Endothelial cell of umbilical vein (primary cell): ENCODE measurements around the gene SSR4. TPM values are rescaled to one million over a fixed set of nuclear protein-coding genes. Genes with fewer than 3 reads are reported as not detected.

Experiments
- BruUV-seq: library from RNA; stranded (reverse); fragments of 400-500 nt; replicated peaks from 2 replicates; lab custom pipeline; 2021; lab: Mats Ljungman, UMichigan
- CTCF ChIA-PET: fragments of 300-600, 350-600 bp; sonication (Branson Sonifier 250); formaldehyde crosslinking; loops from one replicate; lab custom pipeline; 2021; ENCODE audit warnings: antibody characterized with exemption, inconsistent platforms; lab: Charles Lee
- POLR2A ChIA-PET: fragments of 300-600, 350-600 bp; sonication (Branson Sonifier 250); formaldehyde crosslinking; loops from one replicate; lab custom pipeline; 2021; ENCODE audit warnings: antibody characterized with exemption, inconsistent platforms; lab: Charles Lee
- DNase-seq: peaks from one replicate; pipeline ENCODE4 v3.0.0-alpha.2; 2011; ENCODE audit warnings: low read depth, low spot score
- FAIRE-seq: peaks from 2 replicates; lab custom pipeline; 2011; peaks lifted over from hg19 to GRCh38; lab: Jason Lieb, UNC
- H2AFZ ChIP-seq: 2 replicates; pipeline ENCODE4 v1.6.0; 2012; ENCODE audit warnings: low read depth, low read length, control low read depth, inconsistent platforms
- H3K27ac ChIP-seq: 2 replicates; pipeline ENCODE4 v1.5.1; 2011; ENCODE audit warnings: low read depth, mild to moderate bottlenecking, control low read depth, low read length, moderate library complexity; ENCODE audit not compliant: insufficient read depth
- H3K27me3 ChIP-seq, 2 experiments: 2 replicates each; pipeline versions ENCODE4 v1.6.0 to v1.6.1; 2011; ENCODE audit warnings: low read length in 2 of 2, mixed read lengths in 1 of 2; ENCODE audit not compliant: control insufficient read depth in 2 of 2, insufficient read depth in 2 of 2
- H3K36me3 ChIP-seq, 2 experiments: 2 replicates in 1 of 2; 3 replicates in 1 of 2; pipeline ENCODE4 v1.5.1; 2011; ENCODE audit warnings: low read length in 2 of 2, mild to moderate bottlenecking in 1 of 2, moderate library complexity in 1 of 2; ENCODE audit not compliant: control insufficient read depth in 2 of 2, insufficient read depth in 2 of 2; ENCODE audit errors: extremely low read depth in 1 of 2
- H3K4me1 ChIP-seq: 3 replicates; pipeline ENCODE4 v1.5.1; 2011; ENCODE audit warnings: mild to moderate bottlenecking, low read length; ENCODE audit not compliant: control insufficient read depth, insufficient read depth; ENCODE audit errors: extremely low read depth
- H3K4me2 ChIP-seq: 2 replicates; pipeline ENCODE4 v1.6.1; 2011; ENCODE audit warnings: low read length, control low read depth, mixed read lengths; ENCODE audit not compliant: insufficient read depth
- H3K4me3 ChIP-seq, 3 experiments: fragments of 200-600 bp in 1 of 3; sonication (generic), shearing (Covaris generic) in 1 of 3; replicated peaks in 1 of 3; 2 replicates each; pipeline ENCODE4 v1.5.1; 2011 to 2016; ENCODE audit warnings: control low read depth in 3 of 3, low read length in 3 of 3, mild to moderate bottlenecking in 2 of 3, inconsistent platforms in 1 of 3, low read depth in 1 of 3, moderate library complexity in 1 of 3; ENCODE audit not compliant: insufficient read depth in 1 of 3
- H3K79me2 ChIP-seq: 2 replicates; pipeline ENCODE4 v1.6.0; 2012; ENCODE audit warnings: low read length, inconsistent platforms; ENCODE audit not compliant: control insufficient read depth, insufficient read depth
- H3K9ac ChIP-seq: replicated peaks from 2 replicates; pipeline ENCODE3; 2011; ENCODE audit warnings: low read length, control low read depth; ENCODE audit not compliant: insufficient read depth; ENCODE audit errors: extremely low read depth
- H3K9me1 ChIP-seq: replicated peaks from 3 replicates; pipeline ENCODE4 v1.6.0; 2011; ENCODE audit warnings: mild to moderate bottlenecking, low read length; ENCODE audit not compliant: control insufficient read depth, insufficient read depth; ENCODE audit errors: extremely low read depth
- H3K9me3 ChIP-seq: replicated peaks from 2 replicates; pipeline ENCODE4 v1.5.1; 2012; ENCODE audit warnings: low read length, inconsistent platforms; ENCODE audit not compliant: control insufficient read depth, insufficient read depth
- H4K20me1 ChIP-seq: replicated peaks from 2 replicates; pipeline ENCODE3; 2011; ENCODE audit warnings: mild to moderate bottlenecking, low read length; ENCODE audit not compliant: control insufficient read depth, insufficient read depth; ENCODE audit errors: extremely low read depth
- CTCF ChIP-seq, 2 donors: IDR thresholded peaks; 1 replicate in 1 of 2; 2 replicates in 1 of 2; pipeline ENCODE4 v1.5.1; 2011; ENCODE audit warnings: low read length in 2 of 2, mild to moderate bottlenecking in 2 of 2, moderate library complexity in 2 of 2, control low read depth in 1 of 2, inconsistent platforms in 1 of 2, low read depth in 1 of 2; ENCODE audit not compliant: insufficient read depth in 1 of 2; ENCODE audit errors: extremely low read depth in 1 of 2
- EZH2 ChIP-seq: IDR thresholded peaks from 2 replicates; pipeline ENCODE4 v1.6.1; 2012; ENCODE audit warnings: borderline replicate concordance, low read depth, mild to moderate bottlenecking, moderate library complexity, low read length, inconsistent platforms; ENCODE audit not compliant: severe bottlenecking
- FOS ChIP-seq: IDR thresholded peaks from 2 replicates; pipeline ENCODE4 v1.6.1; 2011; ENCODE audit warnings: mild to moderate bottlenecking, low read length, moderate library complexity, borderline replicate concordance; ENCODE audit not compliant: insufficient read depth
- GATA2 ChIP-seq: IDR thresholded peaks from 2 replicates; pipeline ENCODE4 v1.7.0; 2011; ENCODE audit warnings: low read depth, mild to moderate bottlenecking, moderate library complexity, mixed read lengths, low read length; ENCODE audit not compliant: insufficient read length, insufficient read depth
- JUN ChIP-seq: IDR thresholded peaks from 2 replicates; pipeline ENCODE4 v1.6.1; 2011; ENCODE audit warnings: borderline replicate concordance, low read depth; ENCODE audit not compliant: insufficient read length, insufficient read depth
- MAX ChIP-seq: IDR thresholded peaks from 2 replicates; pipeline ENCODE4 v1.6.1; 2011; ENCODE audit not compliant: insufficient read depth, insufficient read length
- MYC ChIP-seq: IDR thresholded peaks from one replicate; pipeline ENCODE4 v1.6.1; 2011; ENCODE audit warnings: mild to moderate bottlenecking, low read depth, low read length
- POLR2A ChIP-seq: IDR thresholded peaks from 2 replicates; pipeline ENCODE4 v1.6.1; 2012; ENCODE audit warnings: low read depth, mild to moderate bottlenecking, control low read depth, low read length
- POLR2AphosphoS5 ChIP-seq: IDR thresholded peaks from 2 replicates; pipeline ENCODE4 v1.6.1; 2012; ENCODE audit warnings: low read depth, mild to moderate bottlenecking, control low read depth, low read length, moderate library complexity; ENCODE audit not compliant: insufficient read depth
- dilution Hi-C: fragments of 300-500 bp; cut with MboI; formaldehyde crosslinking; loops from one replicate; pipeline ENCODE4 v1.15.0; 2019; ENCODE audit warnings: low sequenced_read_pairs; ENCODE audit not compliant: extremely low pct_ligation_motif_present
- intact Hi-C: fragments of 100-400 bp; cut with micrococcal nuclease; formaldehyde crosslinking; loops from one replicate; pipeline ENCODE4 v1.10.0; 2022
- polyA plus RNA-seq, 4 experiments: library from polyadenylated mRNA; depleted of rRNA in 3 of 4; stranded (reverse) in 3 of 4; unstranded in 1 of 4; fragments of >200 nt; gene quantifications; 2 replicates each; pipeline versions ENCODE4 v1.2.1 to v1.2.3, GENCODE V29; 2011 to 2012; ENCODE audit warnings: missing spikeins in 1 of 4
- total RNA-seq: library from RNA; stranded (reverse); gene quantifications from 2 replicates; pipeline ENCODE4 v1.2.3, GENCODE V29; 2021

SSR4 gene
- total and polyA plus RNA-seq, 2 donors (not counting 3 experiments of a cell fraction or from before 2014, with no cell fraction given) = 235 to 732 TPM

GRCh38 chrX:153761863-153762262, 32.6 kb upstream of the SSR4 start:
- TF ChIP-seq JUN = no peak
- TF ChIP-seq MAX = no peak
- TF ChIP-seq EZH2 = no peak
- TF ChIP-seq POLR2AphosphoS5 = no peak
- TF ChIP-seq MYC = no peak
- no peak for TF ChIP-seq GATA2
- no peak for TF ChIP-seq CTCF (IDR thresholded peaks at IDR 0.05; ENCODE audit: extremely low read depth in 1 of 2, insufficient read depth in 1 of 2, low read depth in 1 of 2, low read length in 2 of 2)
- no peak for TF ChIP-seq FOS
- no peak for TF ChIP-seq POLR2A
- Histone ChIP-seq H3K79me2 (no peaks in the 10 kb centered on the region), H3K9me1 (no peaks in the 10 kb centered on the region), H4K20me1 (no peaks in the 10 kb centered on the region), H3K36me3 (no peaks in the 10 kb centered on the region), H3K4me3 (no peak overlapping the region), H3K4me2 (no peak overlapping the region), H3K27me3 (no peaks in the 10 kb centered on the region), H3K27ac (no peak overlapping the region), H3K4me1 (peaks cover 20% of the 10 kb centered on the region), H3K9ac (no peak overlapping the region), H3K9me3 (no peaks in the 10 kb centered on the region), H2AFZ (no peak overlapping the region)
- BruUV-seq = no TSS peak
- DNase-seq (no peak), FAIRE-seq (no peak)
- intact Hi-C loops = loop anchor here (10.0 kb wide), 1 partner anchor 283 kb away; no protein-coding TSS in a partner anchor
- POLR2A ChIA-PET = no interaction called here
- CTCF ChIA-PET = no interaction called here
- dilution Hi-C loops = no loop called here
